Measurements from ENCODE around the gene TRIM17. TPM values are rescaled to one million over a fixed set of nuclear protein-coding genes. Genes with fewer than 3 reads are reported as not detected.
A peak's percentile ranks its signal among the peaks of the same experiment; 100 is the strongest.

Gene TRIM17
- total and polyA plus RNA-seq, 2 experiments from 2014 or later: 11.8 to 17.9 TPM

- TF ChIP-seq CTCF (IDR thresholded peaks at IDR 0.05; ENCODE audit: low read depth, low read length): no peak
- H3K36me3 ChIP-seq: no peaks in the 10 kb centered on the region
- H3K9me3 ChIP-seq (ENCODE audit: low read depth): no peaks in the 10 kb centered on the region
- no peak for DNase-seq (ENCODE audit: low read depth in 1 of 2, low spot score in 1 of 2)
- H3K4me1 ChIP-seq (ENCODE audit: low read depth): peaks cover 5% of the 10 kb centered on the region
- H3K27ac ChIP-seq: no peak overlapping the region
- peaks cover 6% of the 10 kb centered on the region for H3K27me3 ChIP-seq
- H3K4me3 ChIP-seq: no peak overlapping the region
Measured at GRCh38 chr1:228383773-228384172, 32.9 kb downstream of the TRIM17 start.

- peaks cover 5% of the 10 kb centered on the region for H3K4me1 ChIP-seq (ENCODE audit: low read depth)
- no peak for TF ChIP-seq CTCF (IDR thresholded peaks at IDR 0.05; ENCODE audit: low read depth, low read length)
- no peaks in the 10 kb centered on the region for H3K9me3 ChIP-seq (ENCODE audit: low read depth)
- H3K4me3 ChIP-seq: no peak overlapping the region
- H3K27me3 ChIP-seq: peaks cover 6% of the 10 kb centered on the region
- H3K36me3 ChIP-seq: no peaks in the 10 kb centered on the region
- H3K27ac ChIP-seq: no peak overlapping the region
- no peak for DNase-seq (ENCODE audit: low read depth in 1 of 2, low spot score in 1 of 2)
Measured at GRCh38 chr1:228381356-228381755, 35.3 kb downstream of the TRIM17 start.

- Histone ChIP-seq H3K27ac (no peak overlapping the region), H3K4me3 (no peak overlapping the region), H3K4me1 (ENCODE audit: low read depth) (peaks cover 5% of the 10 kb centered on the region), H3K9me3 (ENCODE audit: low read depth) (no peaks in the 10 kb centered on the region), H3K36me3 (peaks cover 12% of the 10 kb centered on the region), H3K27me3 (peaks cover 6% of the 10 kb centered on the region)
- TF ChIP-seq CTCF (IDR thresholded peaks at IDR 0.05; ENCODE audit: low read depth, low read length): no peak
- DNase-seq (ENCODE audit: low read depth in 1 of 2, low spot score in 1 of 2): no peak
Measured at GRCh38 chr1:228379666-228380065, 37.0 kb downstream of the TRIM17 start.

- TF ChIP-seq CTCF (IDR thresholded peaks at IDR 0.05; ENCODE audit: low read depth, low read length): no peak
- H3K27me3 ChIP-seq: peaks cover 6% of the 10 kb centered on the region
- DNase-seq (ENCODE audit: low read depth in 1 of 2, low spot score in 1 of 2): peak in 1 of 2 donors; percentile 29
Measured at GRCh38 chr1:228378873-228379460, 37.7 kb downstream of the TRIM17 start.

GRCh38 chr1:228378090-228378872 lies 38.4 kb downstream of the TRIM17 start:
- peaks cover 23% of the 10 kb centered on the region for H3K36me3 ChIP-seq
- peak overlapping the region; percentile 6 for H3K4me3 ChIP-seq
- H3K4me1 ChIP-seq (ENCODE audit: low read depth): peaks cover 5% of the 10 kb centered on the region
- TF ChIP-seq CTCF (IDR thresholded peaks at IDR 0.05; ENCODE audit: low read depth, low read length): peak; percentile 68
- H3K27me3 ChIP-seq: peaks cover 1% of the 10 kb centered on the region
- H3K9me3 ChIP-seq (ENCODE audit: low read depth): no peaks in the 10 kb centered on the region
- no peak overlapping the region for H3K27ac ChIP-seq
- DNase-seq (ENCODE audit: low read depth in 1 of 2, low spot score in 1 of 2): peak; percentile 93

More at GRCh38 chr1:228378873-228379460, 37.7 kb downstream of the TRIM17 start:
- Histone ChIP-seq H3K4me3 (peak overlapping the region; percentile 6), H3K36me3 (peaks cover 19% of the 10 kb centered on the region), H3K9me3 (ENCODE audit: low read depth) (no peaks in the 10 kb centered on the region), H3K27ac (no peak overlapping the region), H3K4me1 (ENCODE audit: low read depth) (peaks cover 5% of the 10 kb centered on the region)

Data from cardiac muscle cell (in vitro differentiated cells and primary cell).